H1 (cell line): ENCODE data around the gene GID4. TPM values are rescaled to one million over a fixed set of nuclear protein-coding genes. Genes with fewer than 3 reads are reported as not detected.

Source experiments
- CTCF ChIA-PET: fragments of 300-600 bp; sonication (Branson Sonifier 250); formaldehyde crosslinking; loops from one replicate; lab custom pipeline; 2021; ENCODE audit not compliant: partially characterized antibody; lab: Charles Lee
- POLR2A ChIA-PET: fragments of 300-600 bp; sonication (Branson Sonifier 250); formaldehyde crosslinking; loops from one replicate; lab custom pipeline; 2021; ENCODE audit warnings: inconsistent platforms; ENCODE audit not compliant: partially characterized antibody; lab: Charles Lee
- DNase-seq, 2 experiments: peaks; one replicate each; pipeline versions ENCODE4 v3.0.0 to v3.0.0-alpha.2; 2010 to 2022; ENCODE audit warnings: low spot score in 2 of 2, low read depth in 1 of 2, mixed read lengths in 1 of 2
- FAIRE-seq: peaks from 2 replicates; lab custom pipeline; 2011; peaks lifted over from hg19 to GRCh38; lab: Jason Lieb, UNC
- H2AFZ ChIP-seq: 2 replicates; pipeline ENCODE4 v1.8.1; 2012; ENCODE audit warnings: low read length, inconsistent platforms
- H2AK5ac ChIP-seq: 2 replicates; pipeline ENCODE4 v1.6.1; 2013; ENCODE audit warnings: low read depth, low read length
- H2BK120ac ChIP-seq: replicated peaks from 2 replicates; pipeline ENCODE3; 2013; ENCODE audit warnings: low read depth, low read length, inconsistent platforms
- H2BK12ac ChIP-seq: 2 replicates; pipeline ENCODE4 v1.6.1; 2013; ENCODE audit warnings: low read depth, low read length
- H2BK15ac ChIP-seq: 2 replicates; pipeline ENCODE4 v1.6.1; 2013; ENCODE audit warnings: low read length
- H2BK20ac ChIP-seq: 2 replicates; pipeline ENCODE4 v1.6.1; 2013; ENCODE audit warnings: low read length
- H2BK5ac ChIP-seq: 2 replicates; pipeline ENCODE4 v1.6.1; 2013; ENCODE audit warnings: low read depth, low read length
- H3K14ac ChIP-seq: 2 replicates; pipeline ENCODE4 v1.6.1; 2013; ENCODE audit warnings: inconsistent platforms; ENCODE audit not compliant: insufficient read length
- H3K18ac ChIP-seq: 2 replicates; pipeline ENCODE4 v1.6.1; 2013; ENCODE audit warnings: low read length; ENCODE audit errors: extremely low read depth
- H3K23ac ChIP-seq: 2 replicates; pipeline ENCODE4 v1.6.1; 2013; ENCODE audit warnings: inconsistent platforms; ENCODE audit not compliant: insufficient read length
- H3K23me2 ChIP-seq: 2 replicates; pipeline ENCODE4 v1.6.1; 2013; ENCODE audit warnings: low read depth, low read length
- H3K27ac ChIP-seq: 2 replicates; pipeline ENCODE4 v1.6.1; 2011; ENCODE audit warnings: low read depth, low read length, inconsistent platforms
- H3K27me3 ChIP-seq, 4 experiments: replicated peaks in 1 of 4; 1 replicate in 1 of 4; 2 replicates in 3 of 4; pipeline versions ENCODE4 v1.6.1 to v1.8.1; 2011 to 2013; ENCODE audit warnings: low read length in 3 of 4, mild to moderate bottlenecking in 3 of 4, inconsistent platforms in 2 of 4, mixed read lengths in 2 of 4, moderate library complexity in 1 of 4; ENCODE audit not compliant: control insufficient read depth in 3 of 4, insufficient read depth in 3 of 4; ENCODE audit errors: extremely low read depth in 1 of 4
- H3K36me3 ChIP-seq, 4 experiments: 2 replicates each; pipeline versions ENCODE4 v1.6.1 to v1.8.1; 2011 to 2013; ENCODE audit warnings: mild to moderate bottlenecking in 4 of 4, low read length in 3 of 4, moderate library complexity in 2 of 4, control low read depth in 1 of 4, inconsistent platforms in 1 of 4; ENCODE audit not compliant: insufficient read depth in 4 of 4, control insufficient read depth in 2 of 4
- H3K4ac ChIP-seq: replicated peaks from 2 replicates; pipeline ENCODE3; 2013; ENCODE audit warnings: low read length, low read depth, mixed read lengths, inconsistent platforms; ENCODE audit not compliant: insufficient read length
- H3K4me1 ChIP-seq, 4 experiments: replicated peaks in 1 of 4; 1 replicate in 1 of 4; 2 replicates in 3 of 4; pipeline versions ENCODE4 v1.6.1 to v1.8.1; 2011 to 2013; ENCODE audit warnings: low read length in 3 of 4, inconsistent platforms in 2 of 4, mixed read lengths in 1 of 4; ENCODE audit not compliant: insufficient read depth in 4 of 4, control insufficient read depth in 3 of 4
- H3K4me2 ChIP-seq, 2 experiments: 2 replicates each; pipeline versions ENCODE4 v1.6.1 to v1.8.1; 2011 to 2013; ENCODE audit warnings: low read depth in 2 of 2, low read length in 2 of 2, control low read depth in 1 of 2, inconsistent platforms in 1 of 2, mild to moderate bottlenecking in 1 of 2; ENCODE audit not compliant: insufficient read depth in 1 of 2
- H3K4me3 ChIP-seq, 4 experiments: fragments of 200-600, 300-600 bp in 1 of 4; sonication (generic), shearing (Covaris generic), sonication (Bioruptor Twin) in 1 of 4; 2 replicates each; pipeline versions ENCODE4 v1.5.1 to v1.8.1; 2011 to 2016; ENCODE audit warnings: low read length in 4 of 4, low read depth in 3 of 4, control low read depth in 2 of 4, inconsistent platforms in 2 of 4, mild to moderate bottlenecking in 2 of 4, mixed read lengths in 1 of 4, moderate library complexity in 1 of 4; ENCODE audit not compliant: insufficient read depth in 2 of 4; ENCODE audit errors: extremely low read depth in 1 of 4
- H3K56ac ChIP-seq: replicated peaks from 2 replicates; pipeline ENCODE3; 2013; ENCODE audit warnings: low read depth, mild to moderate bottlenecking, mixed read lengths, low read length, inconsistent platforms; ENCODE audit not compliant: insufficient read length
- H3K79me1 ChIP-seq: 2 replicates; pipeline ENCODE4 v1.6.1; 2013; ENCODE audit warnings: low read depth, low read length, control low read depth
- H3K79me2 ChIP-seq, 2 experiments: 2 replicates each; pipeline versions ENCODE4 v1.6.1 to v1.8.1; 2012 to 2013; ENCODE audit warnings: low read length in 2 of 2, mild to moderate bottlenecking in 2 of 2, inconsistent platforms in 1 of 2; ENCODE audit not compliant: insufficient read depth in 2 of 2, control insufficient read depth in 1 of 2
- H3K9ac ChIP-seq, 4 experiments: replicated peaks in 1 of 4; 1 replicate in 1 of 4; 2 replicates in 3 of 4; pipeline versions ENCODE4 v1.6.1 to v1.8.1; 2011 to 2013; ENCODE audit warnings: low read depth in 3 of 4, low read length in 3 of 4, control low read depth in 2 of 4, mild to moderate bottlenecking in 2 of 4, moderate library complexity in 2 of 4, inconsistent platforms in 1 of 4; ENCODE audit errors: extremely low read depth in 1 of 4
- H3K9me3 ChIP-seq, 2 experiments: 2 replicates each; pipeline versions ENCODE4 v1.6.1 to v1.8.1; 2012 to 2013; ENCODE audit warnings: mild to moderate bottlenecking in 2 of 2, moderate library complexity in 2 of 2, control low read depth in 1 of 2, inconsistent platforms in 1 of 2, low read depth in 1 of 2, low read length in 1 of 2, mixed read lengths in 1 of 2; ENCODE audit not compliant: insufficient read depth in 2 of 2
- H4K20me1 ChIP-seq, 2 experiments: replicated peaks in 1 of 2; 2 replicates each; pipeline versions ENCODE3 to v1.8.1; 2011 to 2013; ENCODE audit warnings: inconsistent platforms in 2 of 2, low read length in 2 of 2, mild to moderate bottlenecking in 1 of 2; ENCODE audit not compliant: insufficient read depth in 2 of 2, control insufficient read depth in 1 of 2
- H4K5ac ChIP-seq: 2 replicates; pipeline ENCODE4 v1.6.1; 2013; ENCODE audit warnings: low read length, low read depth, mixed read lengths, inconsistent platforms; ENCODE audit not compliant: insufficient read length
- H4K8ac ChIP-seq: 2 replicates; pipeline ENCODE4 v1.8.0; 2013; ENCODE audit warnings: mild to moderate bottlenecking, moderate library complexity, low read length, inconsistent platforms; ENCODE audit not compliant: insufficient read depth; ENCODE audit errors: extremely low read depth
- H4K91ac ChIP-seq: replicated peaks from 2 replicates; pipeline ENCODE3; 2013; ENCODE audit warnings: low read length, mixed read lengths, inconsistent platforms; ENCODE audit not compliant: insufficient read length
- ASH2L ChIP-seq: fragments of 200-600, 300-600 bp; sonication (generic); IDR thresholded peaks from one replicate; pipeline ENCODE4 v1.7.1; 2017; ENCODE audit warnings: low read length
- BCL11A ChIP-seq, 2 experiments: IDR thresholded peaks; one replicate each; pipeline ENCODE4 v1.6.1; 2011; ENCODE audit warnings: low read depth in 2 of 2, low read length in 2 of 2, mild to moderate bottlenecking in 2 of 2
- CHD2 ChIP-seq: IDR thresholded peaks from 2 replicates; pipeline ENCODE4 v1.6.1; 2012; ENCODE audit warnings: low read length, improper control_type of control experiment
- JUND ChIP-seq: IDR thresholded peaks from 2 replicates; pipeline ENCODE4 v1.6.1; 2011; ENCODE audit warnings: mild to moderate bottlenecking, improper control_type of control experiment, low read length
- POLR2AphosphoS5 ChIP-seq: IDR thresholded peaks from 2 replicates; pipeline ENCODE4 v1.6.1; 2011; ENCODE audit warnings: low read depth, low read length
- ZNF274 ChIP-seq: IDR thresholded peaks from 2 replicates; pipeline ENCODE4 v1.7.0; 2012; ENCODE audit warnings: low read length, borderline replicate concordance; ENCODE audit errors: extremely low read depth
- WGBS, 2 experiments: shearing (Covaris generic) in 1 of 2; methylation state at CpG; one replicate each; pipeline versions ENCODE4 v1.1.6 to v1.1.7; 2013 to 2015; ENCODE audit warnings: low lambda C conversion rate in 2 of 2, mixed read lengths in 2 of 2, inconsistent platforms in 1 of 2, low coverage in 1 of 2, missing lambda C conversion rate in 1 of 2; ENCODE audit not compliant: insufficient replicate concordance in 2 of 2, insufficient coverage in 1 of 2, insufficient read length in 1 of 2; ENCODE audit errors: extremely low coverage in 1 of 2, missing lambda C conversion rate in 1 of 2; 5-methylcytosine and 5-hydroxymethylcytosine counted together
- polyA plus RNA-seq, 7 experiments: library from polyadenylated mRNA; depleted of rRNA in 3 of 7; stranded (reverse) in 5 of 7; unstranded in 2 of 7; fragments of >200 nt in 5 of 7; fragments of 200-250 nt in 2 of 7; gene quantifications; 1 replicate in 5 of 7; 2 replicates in 1 of 7; 4 replicates in 1 of 7; pipeline versions ENCODE4 v1.2.1 to v1.2.3, GENCODE V29; 2011 to 2013; ENCODE audit warnings: missing spikeins in 2 of 7, mixed read lengths in 2 of 7
- total RNA-seq: library from RNA; stranded (reverse); fragmentation: NEBNext Ultra II Directional; extraction: Animal tissue kit (Norgen Biotek cat#: 25700); gene quantifications from 2 replicates; pipeline ENCODE4 v1.2.1, GENCODE V29; 2021
- TF ChIP-seq, protein P1 (sequence below): IDR thresholded peaks from 2 replicates; pipeline ENCODE4 v1.6.1; 2012; ENCODE audit warnings: inconsistent platforms

GID4 gene
- total and polyA plus RNA-seq, 2 of the 8 experiments (the other 6 are each of a cell fraction or from before 2014, with no cell fraction given) = 5.6 to 15.0 TPM

DNA sequence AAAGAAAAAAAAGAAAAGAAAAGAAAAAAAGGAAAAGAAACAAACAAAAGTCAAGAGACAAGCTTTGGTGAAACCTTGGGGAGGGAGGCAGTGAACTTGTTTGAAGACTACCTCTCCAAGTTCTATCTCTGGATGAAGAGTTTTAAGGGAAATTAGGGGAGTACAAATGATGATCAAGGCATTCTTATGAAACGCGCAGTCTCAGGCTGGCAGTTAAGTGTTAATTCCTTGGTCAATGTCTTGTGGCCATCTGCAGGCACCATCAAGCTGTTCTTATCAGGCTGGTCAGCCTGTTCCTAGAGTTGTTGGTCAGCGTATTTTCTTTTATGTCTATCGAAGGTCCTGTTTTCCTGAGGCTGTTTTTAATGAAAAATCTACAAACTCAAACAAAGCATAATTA is 40.3 kb downstream of the GID4 start:
- H3K4me2 ChIP-seq = no peak overlapping the region
- H2BK120ac ChIP-seq = no peak overlapping the region
- no peak overlapping the region for H3K23ac ChIP-seq
- H3K27ac ChIP-seq = no peak overlapping the region
- no peaks in the 10 kb centered on the region for H3K36me3 ChIP-seq
- FAIRE-seq (no peak), DNase-seq (no peak)
- no peak overlapping the region for H2BK15ac ChIP-seq
- H4K8ac ChIP-seq = no peak overlapping the region
- POLR2A ChIA-PET = interaction anchor here (0.6 to 1.4 kb wide), 4 partner anchors 9 to 1656 kb away, joined by 3 to 4 read pairs (median 3); no protein-coding TSS in a partner anchor
- CTCF ChIA-PET = interaction anchor here (0.6 to 0.9 kb wide), 2 partner anchors 64 to 219 kb away, joined by 3 read pairs; no protein-coding TSS in a partner anchor
- no peak overlapping the region for H4K5ac ChIP-seq
- no peak overlapping the region for H4K91ac ChIP-seq
- H2BK12ac ChIP-seq = no peak overlapping the region
- 89% methylated on average over 4 of the region's 4 CpGs; no CpG with 5 or more reads in 1 of the 2 experiments for WGBS, 2 experiments
- no peaks in the 10 kb centered on the region; a peak in 2 of 7 replicates for H3K27me3 ChIP-seq
- no peak overlapping the region for H3K4ac ChIP-seq
- H2AFZ ChIP-seq = no peak overlapping the region
- no peak overlapping the region for H3K56ac ChIP-seq
- no peak overlapping the region for H3K18ac ChIP-seq
- no peaks in the 10 kb centered on the region for H4K20me1 ChIP-seq
- H3K79me1 ChIP-seq = no peaks in the 10 kb centered on the region
- no peak overlapping the region for H2AK5ac ChIP-seq
- no peak overlapping the region for H3K14ac ChIP-seq
- no peaks in the 10 kb centered on the region for H3K4me1 ChIP-seq
- H3K9me3 ChIP-seq = no peaks in the 10 kb centered on the region
- H3K79me2 ChIP-seq = no peaks in the 10 kb centered on the region
- no peak overlapping the region for H3K4me3 ChIP-seq
- no peak overlapping the region for H3K9ac ChIP-seq
- H2BK20ac ChIP-seq = no peak overlapping the region
- H2BK5ac ChIP-seq = no peak overlapping the region
- H3K23me2 ChIP-seq = no peaks in the 10 kb centered on the region
- TF ChIP-seq CHD2 = no peak
- no peak for TF ChIP-seq BCL11A (IDR thresholded peaks at IDR 0.05; ENCODE audit: low read depth in 2 of 2, low read length in 2 of 2)
- no peak for TF ChIP-seq ASH2L
- TF ChIP-seq, protein P1, sequence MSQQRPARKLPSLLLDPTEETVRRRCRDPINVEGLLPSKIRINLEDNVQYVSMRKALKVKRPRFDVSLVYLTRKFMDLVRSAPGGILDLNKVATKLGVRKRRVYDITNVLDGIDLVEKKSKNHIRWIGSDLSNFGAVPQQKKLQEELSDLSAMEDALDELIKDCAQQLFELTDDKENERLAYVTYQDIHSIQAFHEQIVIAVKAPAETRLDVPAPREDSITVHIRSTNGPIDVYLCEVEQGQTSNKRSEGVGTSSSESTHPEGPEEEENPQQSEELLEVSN = no peak
- TF ChIP-seq ZNF274 = no peak
- no peak for TF ChIP-seq POLR2AphosphoS5
- TF ChIP-seq JUND = no peak
